GM12801 (cell line): ENCODE measurements around the gene LTB4R.

ENCODE experiments used
- TF ChIP-seq, protein P1 (sequence below): IDR thresholded peaks from one replicate; pipeline ENCODE4 v1.5.1; 2011; ENCODE audit warnings: control low read depth; ENCODE audit not compliant: insufficient read length; ENCODE audit errors: extremely low read depth

The LTB4R gene

DNA sequence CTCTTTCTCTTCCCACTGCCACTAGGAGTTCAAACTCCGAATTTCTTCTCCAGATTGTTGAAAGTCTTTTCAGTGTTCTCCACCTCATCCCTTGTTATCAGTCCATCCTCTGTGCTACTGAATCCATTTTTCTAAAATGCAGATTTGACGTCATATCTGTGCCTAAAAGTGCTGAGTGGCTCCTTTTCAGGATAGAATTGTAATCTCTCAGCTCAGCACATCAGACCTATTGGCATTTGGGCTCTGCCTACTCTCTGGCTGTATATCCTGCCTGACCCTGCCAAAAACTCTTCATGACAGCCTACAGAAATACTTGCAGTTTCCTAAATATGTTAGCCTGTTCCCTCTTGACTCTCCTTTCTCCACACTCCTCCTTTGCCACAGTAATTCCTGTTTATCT is 38.8 kb upstream of the LTB4R start:
- TF ChIP-seq, protein P1, sequence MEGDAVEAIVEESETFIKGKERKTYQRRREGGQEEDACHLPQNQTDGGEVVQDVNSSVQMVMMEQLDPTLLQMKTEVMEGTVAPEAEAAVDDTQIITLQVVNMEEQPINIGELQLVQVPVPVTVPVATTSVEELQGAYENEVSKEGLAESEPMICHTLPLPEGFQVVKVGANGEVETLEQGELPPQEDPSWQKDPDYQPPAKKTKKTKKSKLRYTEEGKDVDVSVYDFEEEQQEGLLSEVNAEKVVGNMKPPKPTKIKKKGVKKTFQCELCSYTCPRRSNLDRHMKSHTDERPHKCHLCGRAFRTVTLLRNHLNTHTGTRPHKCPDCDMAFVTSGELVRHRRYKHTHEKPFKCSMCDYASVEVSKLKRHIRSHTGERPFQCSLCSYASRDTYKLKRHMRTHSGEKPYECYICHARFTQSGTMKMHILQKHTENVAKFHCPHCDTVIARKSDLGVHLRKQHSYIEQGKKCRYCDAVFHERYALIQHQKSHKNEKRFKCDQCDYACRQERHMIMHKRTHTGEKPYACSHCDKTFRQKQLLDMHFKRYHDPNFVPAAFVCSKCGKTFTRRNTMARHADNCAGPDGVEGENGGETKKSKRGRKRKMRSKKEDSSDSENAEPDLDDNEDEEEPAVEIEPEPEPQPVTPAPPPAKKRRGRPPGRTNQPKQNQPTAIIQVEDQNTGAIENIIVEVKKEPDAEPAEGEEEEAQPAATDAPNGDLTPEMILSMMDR = no peak

DNA sequence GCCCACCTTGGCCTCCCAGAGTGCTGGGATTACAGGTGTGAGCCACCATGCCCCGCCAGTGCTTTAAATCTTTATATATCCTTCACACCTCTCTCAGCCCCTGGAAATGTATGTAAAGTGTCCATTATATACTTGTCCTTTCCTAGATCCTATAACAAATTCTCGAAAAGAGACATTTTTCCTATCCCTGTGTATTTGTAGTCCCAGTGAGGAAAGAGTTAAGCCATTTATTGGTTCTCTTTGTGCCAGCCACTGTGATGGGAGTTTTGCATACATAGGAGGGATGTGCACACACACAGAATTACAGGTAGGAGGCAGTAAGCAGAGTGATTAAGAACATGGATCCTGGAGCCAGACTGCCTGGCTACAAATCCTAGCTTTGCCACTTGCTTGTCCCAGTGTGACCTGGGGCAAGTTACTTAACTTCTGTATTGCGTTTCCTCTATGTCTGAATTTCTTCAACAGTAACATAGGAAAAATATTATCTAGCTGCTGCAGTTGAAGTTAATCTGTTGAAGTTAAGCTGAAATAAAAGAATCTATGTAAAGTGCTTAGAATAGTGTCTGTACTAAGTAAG is 37.8 kb upstream of the LTB4R start:
- TF ChIP-seq, protein P1 = no peak

DNA sequence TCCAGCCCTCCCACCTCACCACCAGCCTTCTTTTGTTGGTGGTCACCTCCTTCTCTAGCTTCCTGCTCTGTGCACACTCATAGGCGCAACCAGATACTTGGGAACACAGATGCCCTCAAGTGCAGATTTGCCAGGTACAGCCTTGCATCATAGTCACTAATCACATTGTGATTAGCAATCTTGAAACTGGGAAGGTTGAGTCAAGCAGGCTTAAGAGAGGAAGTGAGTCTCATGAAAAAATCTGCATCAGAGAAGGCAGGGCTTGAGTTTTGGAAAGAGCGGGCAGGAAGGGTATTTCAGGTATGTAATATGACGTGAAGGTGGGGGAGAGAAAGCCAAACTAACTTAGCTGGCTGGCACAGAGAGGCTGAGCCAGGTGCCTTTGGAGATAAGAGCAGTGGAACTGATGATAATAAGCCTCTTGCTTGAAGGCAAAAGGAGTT is 37.2 kb upstream of the LTB4R start:
- TF ChIP-seq, protein P1 = no peak

DNA sequence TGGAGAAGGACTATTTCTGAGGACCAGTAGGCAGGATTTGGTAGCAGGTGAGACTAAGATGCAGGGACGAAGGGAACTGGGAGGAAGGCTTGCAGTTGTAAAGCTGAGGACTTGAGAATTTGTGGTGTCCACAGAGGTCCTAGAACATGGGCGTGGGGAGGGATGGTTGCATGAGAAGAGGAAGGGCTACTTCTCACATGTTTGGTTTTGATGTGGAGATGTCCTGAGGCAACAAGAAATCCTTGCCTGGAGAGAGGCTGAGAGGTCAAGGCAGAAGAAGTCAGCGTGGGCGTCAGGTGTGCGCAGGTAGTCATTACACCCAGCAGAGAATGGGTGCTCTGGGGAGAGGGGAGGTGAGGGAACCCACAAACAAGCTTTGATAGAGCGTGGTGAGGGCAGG is 34.2 kb upstream of the LTB4R start:
- TF ChIP-seq, protein P1 = no peak

DNA sequence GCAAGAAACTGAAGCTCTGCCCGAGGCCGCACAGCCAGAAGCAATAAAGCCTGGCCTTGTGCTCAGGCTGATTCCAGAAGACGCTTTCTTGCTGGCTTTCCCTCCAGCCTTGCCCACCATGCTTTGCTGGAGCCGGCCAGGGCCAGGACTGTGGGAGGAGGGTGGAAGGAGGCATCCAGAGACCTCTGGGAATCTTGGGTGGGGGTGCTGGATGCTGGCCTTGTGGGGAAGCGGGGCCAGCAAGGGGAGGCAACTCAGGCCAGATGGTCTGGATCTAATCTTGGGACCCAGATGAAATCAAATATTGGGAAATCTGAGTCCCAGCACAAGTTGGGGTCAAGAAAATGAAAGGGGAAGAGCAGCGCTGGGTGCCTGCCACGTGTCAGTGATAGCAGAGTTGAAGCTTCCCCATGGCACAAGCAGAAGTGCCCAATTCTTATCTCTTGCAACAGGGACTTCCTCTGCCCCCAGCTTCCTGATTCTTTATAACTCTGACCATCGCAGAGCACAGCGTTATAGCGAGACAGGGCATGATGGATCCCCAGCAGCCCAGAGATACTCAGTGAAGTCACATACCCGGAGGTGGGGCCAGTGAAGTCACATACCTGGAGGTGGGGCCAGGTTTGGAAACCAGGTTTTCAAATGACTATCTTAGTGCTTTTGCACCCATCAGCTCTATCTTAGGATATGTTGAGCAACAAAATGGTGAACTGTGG is 33.5 kb upstream of the LTB4R start:
- TF ChIP-seq, protein P1 = no peak

DNA sequence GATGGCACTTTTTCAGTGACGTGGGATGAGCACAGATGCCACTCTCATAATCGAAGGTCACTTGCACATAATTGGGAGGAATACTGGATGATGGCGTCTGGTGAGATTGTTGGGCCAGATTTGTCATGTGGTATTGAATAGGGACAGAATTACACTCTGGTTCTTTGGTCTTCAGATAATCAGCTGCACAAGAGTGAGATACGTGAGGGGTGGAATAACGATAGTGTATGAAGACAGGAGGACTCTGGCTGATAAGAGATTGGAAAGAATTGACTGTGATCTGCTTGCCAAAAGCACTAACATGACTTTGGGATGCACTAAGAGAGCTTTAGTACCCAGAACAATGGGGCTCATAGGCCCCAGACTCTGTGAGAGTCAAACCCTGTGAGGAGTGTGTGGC is 32.9 kb upstream of the LTB4R start:
- TF ChIP-seq, protein P1 = no peak

DNA sequence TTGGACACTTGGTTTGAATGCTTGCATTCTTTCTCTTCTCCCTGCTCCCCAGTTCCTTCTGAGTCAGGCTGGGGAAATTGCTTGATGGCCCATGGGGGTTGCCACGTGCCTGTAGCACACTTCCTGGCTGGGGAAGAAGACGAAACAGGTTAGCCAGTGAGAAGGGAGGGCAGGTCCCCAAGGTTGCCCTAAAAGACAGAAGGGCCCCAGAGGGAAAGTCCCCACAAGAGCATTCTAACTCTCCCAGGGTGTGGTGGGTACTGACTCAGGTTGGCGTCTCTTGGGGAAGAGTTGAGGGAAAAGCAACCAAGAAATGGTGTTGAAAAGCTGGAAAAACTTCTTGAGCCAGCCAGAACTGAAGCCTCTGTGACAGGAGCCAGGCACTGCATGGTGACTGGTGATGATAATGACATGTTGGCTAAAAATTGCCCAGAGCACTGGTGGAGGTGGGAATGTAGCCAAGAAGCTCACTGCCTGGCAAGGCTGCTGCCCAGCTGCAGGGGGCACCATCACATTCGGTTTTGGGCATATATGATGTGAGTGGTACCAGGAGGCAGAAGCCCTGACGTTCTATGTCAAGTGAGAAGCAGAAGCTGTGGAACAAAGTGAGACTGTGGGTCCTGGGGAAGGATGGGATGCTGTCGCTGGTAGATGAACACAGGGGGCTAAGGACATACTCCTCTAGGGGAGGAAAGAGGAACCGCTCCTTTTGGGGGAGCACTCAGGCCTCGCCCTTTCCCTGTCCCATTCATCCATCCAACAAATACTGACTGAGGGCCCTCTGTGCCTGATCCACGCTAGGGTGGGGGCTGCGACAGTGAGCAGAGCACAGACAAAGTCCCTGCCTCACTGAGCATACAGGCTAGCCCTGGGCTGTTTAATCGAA is 31.8 kb upstream of the LTB4R start:
- TF ChIP-seq, protein P1 = no peak
